A549 (cell line): ENCODE measurements around the gene SLC35B2.

Source experiments
- BHLHE40 ChIP-seq: IDR thresholded peaks from 2 replicates; pipeline ENCODE4 v1.6.1; 2012; ENCODE audit warnings: low read depth, low read length, inconsistent platforms
- CEBPB ChIP-seq, 2 experiments: fragments of >200 bp in 1 of 2; sonication (Bioruptor Twin) in 1 of 2; formaldehyde crosslinking in 1 of 2; IDR thresholded peaks; 2 replicates each; pipeline ENCODE4 v1.6.1; 2012 to 2016
- CTCF ChIP-seq: fragments of >200 bp; sonication (Bioruptor Twin); formaldehyde crosslinking; IDR thresholded peaks from 3 replicates; pipeline ENCODE4 v1.5.1; 2016
- HEYL ChIP-seq: fragments of 250-450 bp; sonication (Bioruptor Pico); IDR thresholded peaks from 2 replicates; pipeline ENCODE4 v1.8.0; 2021; ENCODE audit warnings: mild to moderate bottlenecking, moderate library complexity
- HMGXB4 ChIP-seq: fragments of 250-450 bp; sonication (Bioruptor Pico); IDR thresholded peaks from 2 replicates; pipeline ENCODE4 v1.5.0; 2021; ENCODE audit warnings: mild to moderate bottlenecking, moderate library complexity, borderline replicate concordance
- MAZ ChIP-seq: fragments of 150-350 bp; IDR thresholded peaks from 2 replicates; pipeline ENCODE4 v1.6.1; 2014; ENCODE audit warnings: antibody characterized with exemption, low read depth, low read length, borderline replicate concordance
- NPAS2 ChIP-seq: fragments of 250-450 bp; sonication (Bioruptor Pico); IDR thresholded peaks from 2 replicates; pipeline ENCODE4 v1.8.0; 2022; ENCODE audit warnings: mild to moderate bottlenecking, moderate library complexity, borderline replicate concordance
- REST ChIP-seq: fragments of 200-600 bp; sonication (generic); IDR thresholded peaks from 2 replicates; pipeline ENCODE4 v1.6.1; 2016; ENCODE audit warnings: antibody characterized with exemption, mild to moderate bottlenecking, moderate library complexity
- USF2 ChIP-seq: fragments of 450-650 bp; IDR thresholded peaks from 2 replicates; pipeline ENCODE4 v1.6.1; 2014; ENCODE audit warnings: antibody characterized with exemption
- ZSCAN20 ChIP-seq: fragments of 250-450 bp; sonication (Bioruptor Pico); IDR thresholded peaks from 2 replicates; pipeline ENCODE4 v1.8.0; 2022; ENCODE audit warnings: mild to moderate bottlenecking, moderate library complexity
- TF ChIP-seq, protein P1 (sequence below): IDR thresholded peaks from 2 replicates; pipeline ENCODE4 v1.6.1; 2012

DNA sequence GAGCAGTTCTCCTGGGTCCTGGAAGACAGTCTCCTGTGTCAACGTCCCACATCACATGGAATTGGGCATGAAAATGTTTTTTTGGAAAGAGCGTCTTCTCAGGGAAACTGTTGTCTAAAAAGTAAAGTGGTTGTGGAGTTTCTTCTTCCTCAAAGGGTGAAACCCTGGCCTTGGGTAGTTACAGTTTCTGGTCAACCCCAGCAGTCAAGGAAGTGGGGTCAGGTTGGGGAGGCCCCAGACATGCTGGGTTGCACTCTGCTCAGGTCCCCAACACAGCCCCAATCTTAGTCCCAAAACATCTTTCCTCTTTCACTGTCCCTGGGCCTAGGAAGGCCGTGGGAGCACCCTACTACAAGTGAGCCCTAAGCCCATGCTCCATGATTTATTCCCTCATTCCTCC lies 9.0 kb upstream of the SLC35B2 start:
- TF ChIP-seq CTCF (no peak), BHLHE40 (no peak), CEBPB (IDR thresholded peaks at IDR 0.05) (no peak), HMGXB4 (CRISPR knock-in tag) (no peak), ZSCAN20 (no peak), USF2 (no peak), REST (no peak), MAZ (no peak), HEYL (CRISPR knock-in tag) (no peak), NPAS2 (no peak)
- TF ChIP-seq, protein P1, sequence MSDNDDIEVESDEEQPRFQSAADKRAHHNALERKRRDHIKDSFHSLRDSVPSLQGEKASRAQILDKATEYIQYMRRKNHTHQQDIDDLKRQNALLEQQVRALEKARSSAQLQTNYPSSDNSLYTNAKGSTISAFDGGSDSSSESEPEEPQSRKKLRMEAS: no peak
